Gastroesophageal sphincter (tissue), 4 donors: ENCODE measurements around the gene AKAP6. TPM values are rescaled to one million over a fixed set of nuclear protein-coding genes. Genes with fewer than 3 reads are reported as not detected.
A peak's percentile ranks its signal among the peaks of the same experiment; 100 is the strongest.
"Not testable (repeated sequence)": the region's sequence is repeated elsewhere in the genome, so short reads cannot be mapped to it uniquely, and the experiment has no call there.

Experiments
- ATAC-seq: fragments of 150-250 bp; one replicate; pipeline ENCODE4 v1.9.1; 2016; ENCODE audit warnings: mild to moderate bottlenecking, moderate library complexity
- H3K27ac ChIP-seq, 4 donors: fragments of 200-600 bp; sonication (generic) in 3 of 4; 1 replicate in 3 of 4; 2 replicates in 1 of 4; pipeline ENCODE4 v1.5.1; 2016 to 2019
- H3K27me3 ChIP-seq: fragments of 200-600 bp; sonication (generic); one replicate; pipeline ENCODE4 v1.5.1; 2019
- H3K36me3 ChIP-seq, 2 donors: fragments of 200-600 bp; sonication (generic); one replicate each; pipeline ENCODE4 v1.5.1; 2019; ENCODE audit warnings: control low read depth in 1 of 2
- H3K4me1 ChIP-seq, 3 donors: fragments of 200-600 bp; sonication (generic); 1 replicate in 2 of 3; 2 replicates in 1 of 3; pipeline ENCODE4 v1.5.1; 2016 to 2019; ENCODE audit warnings: control low read depth in 2 of 3
- H3K4me3 ChIP-seq, 2 donors: fragments of 200-600 bp; sonication (generic); one replicate each; pipeline ENCODE4 v1.5.1; 2019; ENCODE audit warnings: mild to moderate bottlenecking in 1 of 2, moderate library complexity in 1 of 2
- H3K9me3 ChIP-seq, 3 donors: fragments of 200-600 bp; sonication (generic); one replicate each; pipeline ENCODE4 v1.5.1; 2017 to 2019; ENCODE audit warnings: control low read depth in 2 of 3
- EP300 ChIP-seq: sonication (generic); formaldehyde crosslinking; IDR thresholded peaks from one replicate; pipeline ENCODE4 v1.6.1; 2017; ENCODE audit warnings: antibody characterized with exemption, mild to moderate bottlenecking
- POLR2A ChIP-seq, 2 donors: fragments of 450-650 bp; IDR thresholded peaks; one replicate each; pipeline ENCODE4 v1.6.1; 2017; ENCODE audit warnings: antibody characterized with exemption in 2 of 2, mild to moderate bottlenecking in 2 of 2, moderate library complexity in 1 of 2
- POLR2AphosphoS5 ChIP-seq: sonication (generic); formaldehyde crosslinking; IDR thresholded peaks from one replicate; pipeline ENCODE4 v1.6.1; 2017; ENCODE audit warnings: antibody characterized with exemption
- WGBS, 2 donors: methylation state at CpG; one replicate each; pipeline ENCODE4 v1.1.5; 2018; ENCODE audit warnings: low coverage in 1 of 2; 5-methylcytosine and 5-hydroxymethylcytosine counted together
- total RNA-seq, 4 donors: library from RNA; depleted of rRNA; stranded (reverse); fragments of >200 nt; gene quantifications; one replicate each; pipeline ENCODE4 v1.1.0, GENCODE V29; 2016
- TF ChIP-seq, protein P1 (sequence below), 4 experiments: fragments of 200-600 bp in 2 of 4; fragments of 450-650 bp in 2 of 4; sonication (generic) in 1 of 4; IDR thresholded peaks; one replicate each; pipeline ENCODE4 v1.5.1; 2017 to 2019; ENCODE audit warnings: antibody characterized with exemption in 4 of 4, mild to moderate bottlenecking in 2 of 4, moderate library complexity in 2 of 4

The AKAP6 gene
- total RNA-seq, 4 donors from 2014 or later, result 33.1 to 65.4 (median 45.0) TPM

DNA sequence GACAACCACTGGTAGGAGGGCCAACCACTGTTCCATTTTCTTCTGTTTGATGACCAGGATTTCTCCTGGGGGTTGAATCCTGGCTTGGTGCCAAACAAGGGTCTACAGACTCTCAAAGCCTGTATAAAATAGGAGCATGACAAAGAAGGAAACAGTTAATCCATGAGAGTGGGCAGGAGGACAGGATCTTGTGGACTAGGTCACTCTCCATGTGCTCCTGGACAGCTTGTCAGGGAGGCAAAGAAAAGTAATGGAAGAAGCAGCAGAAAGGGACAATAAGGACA, 243.7 kb downstream of the AKAP6 start:
- no peaks in the 10 kb centered on the region for H3K36me3 ChIP-seq
- no peak for ATAC-seq
- no peak overlapping the region for H3K4me3 ChIP-seq
- peak overlapping the region in 3 of 4 donors; percentile 5 to 57 (median 46) for H3K27ac ChIP-seq
- H3K9me3 ChIP-seq, result no peaks in the 10 kb centered on the region
- peaks cover 0 to 43% (median 13%) of the 10 kb centered on the region in 3 donors for H3K4me1 ChIP-seq
- H3K27me3 ChIP-seq, result no peaks in the 10 kb centered on the region
- TF ChIP-seq POLR2AphosphoS5 (no peak), EP300 (no peak)
- TF ChIP-seq, protein P1, sequence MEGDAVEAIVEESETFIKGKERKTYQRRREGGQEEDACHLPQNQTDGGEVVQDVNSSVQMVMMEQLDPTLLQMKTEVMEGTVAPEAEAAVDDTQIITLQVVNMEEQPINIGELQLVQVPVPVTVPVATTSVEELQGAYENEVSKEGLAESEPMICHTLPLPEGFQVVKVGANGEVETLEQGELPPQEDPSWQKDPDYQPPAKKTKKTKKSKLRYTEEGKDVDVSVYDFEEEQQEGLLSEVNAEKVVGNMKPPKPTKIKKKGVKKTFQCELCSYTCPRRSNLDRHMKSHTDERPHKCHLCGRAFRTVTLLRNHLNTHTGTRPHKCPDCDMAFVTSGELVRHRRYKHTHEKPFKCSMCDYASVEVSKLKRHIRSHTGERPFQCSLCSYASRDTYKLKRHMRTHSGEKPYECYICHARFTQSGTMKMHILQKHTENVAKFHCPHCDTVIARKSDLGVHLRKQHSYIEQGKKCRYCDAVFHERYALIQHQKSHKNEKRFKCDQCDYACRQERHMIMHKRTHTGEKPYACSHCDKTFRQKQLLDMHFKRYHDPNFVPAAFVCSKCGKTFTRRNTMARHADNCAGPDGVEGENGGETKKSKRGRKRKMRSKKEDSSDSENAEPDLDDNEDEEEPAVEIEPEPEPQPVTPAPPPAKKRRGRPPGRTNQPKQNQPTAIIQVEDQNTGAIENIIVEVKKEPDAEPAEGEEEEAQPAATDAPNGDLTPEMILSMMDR (IDR thresholded peaks at IDR 0.05), result no peak

DNA sequence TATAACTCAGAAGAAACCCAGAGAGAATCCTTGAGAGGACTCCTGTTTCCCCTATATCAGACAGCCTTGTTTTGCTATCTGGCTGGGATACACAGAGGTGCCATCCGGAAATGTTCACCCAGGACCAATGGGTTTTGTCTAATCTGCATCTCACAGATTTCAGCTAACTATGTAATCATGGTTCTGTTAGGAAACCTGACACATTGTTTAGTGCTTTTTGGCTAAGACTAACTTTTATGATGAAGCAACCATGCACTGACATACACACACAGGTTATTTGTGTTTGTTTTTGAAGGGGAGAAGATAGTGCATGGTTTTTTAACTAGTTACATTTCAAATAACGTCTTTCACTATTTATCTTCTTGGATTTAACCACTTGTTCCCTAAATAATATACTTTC, 245.2 kb downstream of the AKAP6 start:
- H3K4me1 ChIP-seq, result peaks cover 0 to 40% (median 11%) of the 10 kb centered on the region in 3 donors
- H3K27ac ChIP-seq, result peak overlapping the region; percentile 0 to 47 (median 28)
- H3K36me3 ChIP-seq, result no peaks in the 10 kb centered on the region
- no peak for TF ChIP-seq POLR2AphosphoS5
- no peak for TF ChIP-seq POLR2A (IDR thresholded peaks at IDR 0.05)
- TF ChIP-seq EP300, result no peak
- TF ChIP-seq, protein P1 (IDR thresholded peaks at IDR 0.05), result no peak
- ATAC-seq, result no peak
- 28 to 46% methylated on average over 2 of the region's 2 CpGs for WGBS, 2 donors
- H3K9me3 ChIP-seq, result no peaks in the 10 kb centered on the region
- H3K27me3 ChIP-seq, result no peaks in the 10 kb centered on the region
- no peak overlapping the region for H3K4me3 ChIP-seq

DNA sequence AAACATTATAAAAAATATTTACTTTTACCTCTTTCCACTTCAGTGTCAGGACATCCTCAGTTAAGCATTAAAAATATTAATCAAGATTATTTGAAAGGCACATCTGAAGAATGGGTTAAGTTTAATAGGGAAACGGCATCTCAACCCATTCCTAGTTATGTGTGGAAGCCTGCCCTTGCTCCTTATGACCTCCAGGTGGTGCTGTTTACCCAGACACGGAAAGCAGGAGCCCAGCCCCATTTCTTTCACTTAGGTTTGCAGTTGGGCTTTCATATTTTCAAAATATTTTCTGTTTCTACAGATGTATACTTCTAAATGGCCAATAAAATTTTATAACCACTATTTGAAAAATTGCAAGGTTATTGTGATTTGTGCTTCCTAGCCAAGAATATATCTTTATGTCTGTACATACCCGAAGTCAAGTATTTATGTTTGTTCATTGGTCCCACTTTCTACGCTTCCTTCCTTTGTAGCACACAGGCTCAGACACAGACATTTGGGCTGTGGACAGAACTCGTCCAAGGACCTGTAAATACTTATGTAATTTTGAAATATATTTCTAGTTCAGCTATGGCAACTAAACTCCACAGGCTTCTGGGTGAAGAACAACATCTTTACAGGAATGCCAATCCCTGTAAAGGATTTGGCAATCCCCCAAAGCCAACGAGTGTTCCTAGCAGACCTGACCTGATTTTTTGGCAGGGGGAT, 247.1 kb downstream of the AKAP6 start:
- TF ChIP-seq POLR2AphosphoS5, result peak; percentile 28
- TF ChIP-seq, protein P1 (IDR thresholded peaks at IDR 0.05), result peak; percentile 93 to 97 (median 96)
- TF ChIP-seq EP300, result no peak
- Histone ChIP-seq H3K27me3 (no peaks in the 10 kb centered on the region), H3K27ac (peak overlapping the region in 3 of 4 donors; percentile 21 to 42 (median 33)), H3K9me3 (no peaks in the 10 kb centered on the region), H3K4me1 (peaks cover 0 to 40% (median 11%) of the 10 kb centered on the region in 3 donors), H3K36me3 (no peaks in the 10 kb centered on the region), H3K4me3 (peak overlapping the region; percentile 31 to 42)
- 0 to 7% methylated on average over 4 to 6 of the region's 6 CpGs for WGBS, 2 donors
- ATAC-seq, result peak; percentile 79

DNA sequence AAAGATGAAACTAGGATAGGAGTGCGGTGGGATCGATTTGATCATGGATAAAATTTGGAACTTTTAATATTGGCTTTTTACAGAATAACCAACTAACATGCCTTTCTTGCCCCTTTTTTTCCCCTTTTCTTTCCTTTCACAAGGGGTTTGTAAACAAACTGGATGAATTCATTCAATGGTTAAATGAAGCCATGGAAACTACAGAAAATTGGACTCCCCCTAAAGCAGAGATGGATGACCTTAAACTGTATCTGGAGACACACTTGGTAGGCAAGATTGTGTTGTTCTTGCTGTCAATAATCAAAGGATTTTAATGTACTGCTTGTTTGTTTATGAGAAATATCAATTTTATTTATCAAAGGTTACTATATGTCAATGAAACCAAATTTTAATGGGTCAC, 247.9 kb downstream of the AKAP6 start:
- H3K27ac ChIP-seq, result peak overlapping the region in 2 of 4 donors; percentile 21 to 42
- TF ChIP-seq, protein P1 (IDR thresholded peaks at IDR 0.05), result no peak
- TF ChIP-seq EP300 (no peak), POLR2AphosphoS5 (no peak), POLR2A (IDR thresholded peaks at IDR 0.05) (no peak)
- 73 to 89% methylated on average over 2 of the region's 2 CpGs for WGBS, 2 donors
- H3K4me1 ChIP-seq, result peaks cover 0 to 34% (median 11%) of the 10 kb centered on the region in 3 donors
- H3K4me3 ChIP-seq, result no peak overlapping the region
- no peaks in the 10 kb centered on the region for H3K36me3 ChIP-seq
- ATAC-seq, result no peak
- H3K27me3 ChIP-seq, result no peaks in the 10 kb centered on the region
- H3K9me3 ChIP-seq, result no peaks in the 10 kb centered on the region

DNA sequence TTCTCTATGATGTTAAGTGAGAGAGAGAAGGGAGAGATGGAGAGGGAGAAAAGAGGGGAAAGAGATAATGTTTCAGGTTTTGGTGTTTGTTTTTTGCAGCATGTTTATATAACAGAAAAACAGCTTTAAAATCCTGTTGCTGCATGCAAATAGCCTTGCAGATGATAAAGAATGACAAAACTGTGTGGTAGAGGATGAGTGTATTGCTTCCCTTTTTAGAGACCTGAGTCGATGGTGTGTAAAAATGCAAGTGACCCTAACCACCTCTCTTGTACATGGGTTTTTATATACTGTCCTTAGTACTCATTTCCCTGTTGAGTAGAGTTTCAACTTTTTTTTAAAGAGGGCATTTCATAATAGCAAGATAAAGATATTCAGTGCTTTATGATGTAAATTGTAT, 249.1 kb downstream of the AKAP6 start:
- Histone ChIP-seq H3K4me1 (peaks cover 0 to 22% (median 8%) of the 10 kb centered on the region in 3 donors), H3K36me3 (no peaks in the 10 kb centered on the region), H3K9me3 (no peaks in the 10 kb centered on the region), H3K27ac (no peak overlapping the region), H3K27me3 (no peaks in the 10 kb centered on the region), H3K4me3 (no peak overlapping the region)
- ATAC-seq, result no peak
- TF ChIP-seq EP300, result no peak
- TF ChIP-seq POLR2AphosphoS5, result no peak
- TF ChIP-seq POLR2A (IDR thresholded peaks at IDR 0.05), result no peak
- TF ChIP-seq, protein P1 (IDR thresholded peaks at IDR 0.05), result no peak
- WGBS, 2 donors, result 67 to 78% methylated on average over 1 of the region's 1 CpG

DNA sequence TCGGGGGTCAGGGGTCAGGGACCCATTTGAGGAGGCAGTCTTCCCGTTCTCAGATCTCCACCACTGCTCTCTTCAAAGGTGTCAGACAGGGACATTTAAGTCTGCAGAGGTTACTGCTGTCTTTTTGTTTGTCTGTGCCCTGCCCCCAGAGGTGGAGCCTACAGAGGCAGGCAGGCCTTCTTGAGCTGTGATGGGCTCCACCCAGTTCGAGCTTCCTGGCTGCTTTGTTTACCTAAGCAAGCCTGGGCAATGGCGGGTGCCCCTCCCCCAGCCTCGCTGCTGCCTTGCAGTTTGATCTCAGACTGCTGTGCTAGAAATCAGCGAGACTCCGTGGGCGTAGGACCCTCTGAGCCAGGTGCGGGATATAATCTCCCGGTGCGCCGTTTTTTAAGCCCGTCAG, 254.3 kb downstream of the AKAP6 start:
- 92% methylated on average over 2 of the region's 13 CpGs; no CpG with 5 or more reads in 1 of the 2 donors for WGBS, 2 donors
- H3K4me1 ChIP-seq, H3K27me3 ChIP-seq, ATAC-seq, H3K36me3 ChIP-seq, H3K27ac ChIP-seq, H3K9me3 ChIP-seq, H3K4me3 ChIP-seq: not testable (repeated sequence)
